Kidney (tissue), 14 donors: ENCODE results near the gene UBA52. TPM values are rescaled to one million over a fixed set of nuclear protein-coding genes. Genes with fewer than 3 reads are reported as not detected.

Experiments
- DNase-seq, 5 donors: peaks; one replicate each; pipeline ENCODE4 v3.0.0-alpha.2; 2013 to 2020
- FAIRE-seq: peaks from 2 replicates; lab custom pipeline; 2012; peaks lifted over from hg19 to GRCh38; lab: Jason Lieb, UNC
- H3K27ac ChIP-seq, 2 donors: one replicate each; pipeline ENCODE4 v1.7.0; 2013; ENCODE audit warnings: low read depth in 2 of 2, low read length in 2 of 2, inconsistent platforms in 1 of 2
- H3K27me3 ChIP-seq: one replicate; pipeline ENCODE4 v1.7.1; 2013; ENCODE audit warnings: low read length, inconsistent platforms; ENCODE audit not compliant: control insufficient read depth, insufficient read depth
- H3K36me3 ChIP-seq, 3 donors: one replicate each; pipeline versions ENCODE4 v1.7.0 to v1.7.1; 2013; ENCODE audit warnings: low read length in 3 of 3, control low read depth in 1 of 3, inconsistent platforms in 1 of 3; ENCODE audit not compliant: insufficient read depth in 3 of 3, control insufficient read depth in 2 of 3
- H3K4me1 ChIP-seq, 3 donors: one replicate each; pipeline versions ENCODE4 v1.7.0 to v1.7.1; 2013; ENCODE audit warnings: low read length in 3 of 3, inconsistent platforms in 1 of 3, low read depth in 1 of 3; ENCODE audit not compliant: control insufficient read depth in 2 of 3, insufficient read depth in 2 of 3
- H3K4me3 ChIP-seq, 3 donors: one replicate each; pipeline versions ENCODE4 v1.7.0 to v1.8.1; 2013; ENCODE audit warnings: low read length in 3 of 3, control low read depth in 1 of 3, inconsistent platforms in 1 of 3
- H3K9ac ChIP-seq, 3 donors: one replicate each; pipeline versions ENCODE4 v1.7.0 to v1.7.1; 2013; ENCODE audit warnings: low read length in 3 of 3, control low read depth in 1 of 3, inconsistent platforms in 1 of 3
- H3K9me3 ChIP-seq, 3 donors: one replicate each; pipeline versions ENCODE4 v1.7.0 to v1.7.1; 2013; ENCODE audit warnings: low read length in 3 of 3, control low read depth in 1 of 3, inconsistent platforms in 1 of 3; ENCODE audit not compliant: control insufficient read depth in 2 of 3, insufficient read depth in 1 of 3
- intact Hi-C: fragments of 100-400 bp; cut with DNase I; formaldehyde crosslinking; loops from one replicate; pipeline ENCODE4 v1.11.1; 2022
- polyA plus RNA-seq: library from polyadenylated mRNA; stranded (reverse); fragments of 350-450 nt; fragmentation: Illumina TruSeq; extraction: RNeasy Lipid Tissue Mini Kit (QIAGEN cat#74804); gene quantifications from one replicate; pipeline ENCODE4 v1.2.3, GENCODE V29; 2014; ENCODE audit warnings: low read depth, low replicate concordance; ENCODE audit not compliant: insufficient read depth
- total RNA-seq: library from RNA; stranded (reverse); fragmentation: NEBNext Ultra II Directional; extraction: Animal tissue kit (Norgen Biotek cat#: 25700); gene quantifications from one replicate; pipeline ENCODE4 v1.2.1, GENCODE V29; 2021
- TF ChIP-seq, protein P1 (sequence below): IDR thresholded peaks from 3 replicates; pipeline ENCODE4 v1.5.1; 2012; ENCODE audit warnings: mild to moderate bottlenecking, moderate library complexity, borderline replicate concordance; ENCODE audit not compliant: insufficient read depth; ENCODE audit errors: extremely low read depth
- donor health status: control.
- donor health status: control.
- donor health status: control.
- donor health status: control.
- donor health status: control.
- donor health status: DM: yes; HTN: yes; CAD: no.
- donor health status: Normal renal cell carcinoma (clear cell type).

The UBA52 gene
- total and polyA plus RNA-seq, 2 donors from 2014 or later, result 828 to 1,481 TPM

DNA sequence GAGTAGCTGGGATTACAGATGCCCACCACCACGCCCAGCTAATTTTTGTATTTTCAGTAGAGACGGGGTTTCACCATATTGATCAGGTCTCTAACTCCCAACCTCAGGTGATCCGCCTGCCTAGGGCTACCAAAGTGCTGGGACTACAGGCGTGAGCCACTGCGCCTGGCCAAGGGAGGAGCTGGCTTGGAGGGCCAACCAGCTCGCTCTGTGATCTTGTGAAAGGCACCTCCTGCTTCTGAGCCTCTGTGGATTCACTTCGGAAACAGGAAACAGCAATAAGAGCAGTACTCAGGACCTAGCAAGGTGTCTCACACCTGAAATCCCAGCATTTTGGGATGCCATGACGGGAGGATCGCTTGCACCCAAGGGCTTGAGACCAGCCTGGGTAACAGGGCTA is 47.8 kb upstream of the UBA52 start:
- H3K4me1 ChIP-seq, result peaks cover 2 to 12% (median 9%) of the 10 kb centered on the region in 3 donors
- no peak overlapping the region for H3K27ac ChIP-seq
- no peak overlapping the region for H3K9ac ChIP-seq
- DNase-seq, result no peak
- H3K4me3 ChIP-seq, result no peak overlapping the region
- no peak for FAIRE-seq
- intact Hi-C loops, result no loop called here
- no peaks in the 10 kb centered on the region for H3K36me3 ChIP-seq
- no peaks in the 10 kb centered on the region for H3K27me3 ChIP-seq
- TF ChIP-seq, protein P1, sequence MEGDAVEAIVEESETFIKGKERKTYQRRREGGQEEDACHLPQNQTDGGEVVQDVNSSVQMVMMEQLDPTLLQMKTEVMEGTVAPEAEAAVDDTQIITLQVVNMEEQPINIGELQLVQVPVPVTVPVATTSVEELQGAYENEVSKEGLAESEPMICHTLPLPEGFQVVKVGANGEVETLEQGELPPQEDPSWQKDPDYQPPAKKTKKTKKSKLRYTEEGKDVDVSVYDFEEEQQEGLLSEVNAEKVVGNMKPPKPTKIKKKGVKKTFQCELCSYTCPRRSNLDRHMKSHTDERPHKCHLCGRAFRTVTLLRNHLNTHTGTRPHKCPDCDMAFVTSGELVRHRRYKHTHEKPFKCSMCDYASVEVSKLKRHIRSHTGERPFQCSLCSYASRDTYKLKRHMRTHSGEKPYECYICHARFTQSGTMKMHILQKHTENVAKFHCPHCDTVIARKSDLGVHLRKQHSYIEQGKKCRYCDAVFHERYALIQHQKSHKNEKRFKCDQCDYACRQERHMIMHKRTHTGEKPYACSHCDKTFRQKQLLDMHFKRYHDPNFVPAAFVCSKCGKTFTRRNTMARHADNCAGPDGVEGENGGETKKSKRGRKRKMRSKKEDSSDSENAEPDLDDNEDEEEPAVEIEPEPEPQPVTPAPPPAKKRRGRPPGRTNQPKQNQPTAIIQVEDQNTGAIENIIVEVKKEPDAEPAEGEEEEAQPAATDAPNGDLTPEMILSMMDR, result no peak
- no peaks in the 10 kb centered on the region for H3K9me3 ChIP-seq

DNA sequence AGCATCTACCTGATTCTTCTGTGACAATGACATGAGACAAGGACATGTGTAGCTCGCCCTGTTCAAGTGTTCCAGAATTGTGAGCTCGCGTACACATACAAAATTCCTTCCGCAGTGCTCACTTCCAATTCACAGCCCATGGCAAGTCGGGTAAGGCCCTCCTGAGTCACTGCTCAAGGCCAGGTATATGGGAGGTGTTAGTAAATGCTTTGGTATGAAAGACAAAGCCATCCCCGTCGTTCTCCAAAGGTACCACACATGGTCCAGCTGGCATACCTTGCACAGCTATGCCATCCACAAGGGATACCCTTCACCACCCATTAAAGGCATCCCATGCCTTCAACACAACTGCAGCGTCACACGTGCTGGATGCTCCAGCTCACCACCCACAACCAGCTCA is 45.3 kb upstream of the UBA52 start:
- intact Hi-C loops, result no loop called here
- H3K4me1 ChIP-seq, result no peaks in the 10 kb centered on the region
- DNase-seq, result no peak
- H3K27me3 ChIP-seq, result no peaks in the 10 kb centered on the region
- H3K27ac ChIP-seq, result no peak overlapping the region
- no peak for FAIRE-seq
- H3K9me3 ChIP-seq, result no peaks in the 10 kb centered on the region
- TF ChIP-seq, protein P1, result no peak
- H3K9ac ChIP-seq, result no peak overlapping the region
- peaks cover 0 to 2% (median 2%) of the 10 kb centered on the region in 3 donors for H3K36me3 ChIP-seq
- no peak overlapping the region for H3K4me3 ChIP-seq

DNA sequence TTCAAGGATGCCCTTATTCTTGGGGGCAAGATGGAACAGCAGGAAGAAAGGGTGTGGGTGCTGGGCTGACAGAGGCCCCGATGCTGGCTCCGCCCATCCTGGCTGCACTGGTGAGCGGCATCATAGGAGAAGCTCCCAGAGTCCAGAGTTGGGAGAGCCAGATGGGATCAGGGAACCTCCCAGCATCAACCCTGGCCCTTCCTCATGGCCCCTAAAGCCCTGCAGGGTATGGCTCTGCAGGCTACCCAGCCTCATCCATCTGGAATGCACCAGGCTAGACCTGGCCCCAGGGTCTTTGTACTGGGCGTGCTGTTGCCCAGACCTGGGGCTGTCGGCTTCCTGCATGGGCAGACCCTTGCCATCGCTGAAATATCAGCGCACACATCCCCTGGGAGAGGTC is 41.9 kb upstream of the UBA52 start:
- Histone ChIP-seq H3K9ac (no peak overlapping the region), H3K27me3 (no peaks in the 10 kb centered on the region), H3K9me3 (no peaks in the 10 kb centered on the region), H3K4me3 (no peak overlapping the region), H3K36me3 (peaks cover 0 to 14% (median 8%) of the 10 kb centered on the region in 3 donors), H3K27ac (no peak overlapping the region), H3K4me1 (no peaks in the 10 kb centered on the region)
- TF ChIP-seq, protein P1, result no peak
- no peak for FAIRE-seq
- intact Hi-C loops, result no loop called here
- no peak for DNase-seq

DNA sequence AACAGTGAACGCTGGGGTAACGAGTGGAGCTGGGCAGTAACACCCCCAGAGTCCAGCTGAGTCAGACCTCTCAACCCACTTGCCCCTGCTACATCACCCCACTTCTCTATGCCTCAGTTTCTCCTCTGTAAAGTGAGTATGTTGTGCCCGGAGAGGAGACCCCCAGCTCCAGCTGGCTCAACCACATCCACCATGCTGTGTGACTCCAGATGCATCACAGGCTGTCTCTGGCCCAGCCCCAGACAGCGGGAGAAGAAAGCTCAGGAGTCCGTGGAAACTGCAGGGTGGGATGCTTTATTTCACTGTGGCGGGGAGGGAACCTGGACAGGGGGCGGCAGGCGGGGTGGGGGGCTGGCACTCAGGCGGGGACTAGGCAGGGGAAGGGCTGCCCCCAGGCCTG is 40.2 kb upstream of the UBA52 start:
- FAIRE-seq, result no peak
- intact Hi-C loops, result no loop called here

More for the DNA sequence above, 40.2 kb upstream of the UBA52 start:
- DNase-seq, result no peak
- Histone ChIP-seq H3K9me3 (no peaks in the 10 kb centered on the region), H3K27ac (no peak overlapping the region), H3K4me3 (no peak overlapping the region), H3K4me1 (no peaks in the 10 kb centered on the region), H3K9ac (no peak overlapping the region), H3K27me3 (no peaks in the 10 kb centered on the region), H3K36me3 (peaks cover under 1 to 21% (median 12%) of the 10 kb centered on the region in 3 donors)
- TF ChIP-seq, protein P1, result no peak
